HL-60 (cell line): ENCODE data around the gene LRRTM4.

ENCODE experiments used
- DNase-seq, 2 experiments: peaks; one replicate each; pipeline ENCODE4 v3.0.0-alpha.2; 2010 to 2020; ENCODE audit warnings: low read depth in 1 of 2, low spot score in 1 of 2
- H3K27ac ChIP-seq: fragments of 250-450 bp; sonication (Bioruptor Pico); replicated peaks from 2 replicates; pipeline ENCODE4 v1.5.1; 2020; ENCODE audit warnings: mild to moderate bottlenecking, moderate library complexity
- H3K27me3 ChIP-seq: fragments of 250-450 bp; sonication (Bioruptor Pico); 2 replicates; pipeline ENCODE4 v1.5.1; 2021; ENCODE audit warnings: mild to moderate bottlenecking, moderate library complexity; ENCODE audit not compliant: insufficient read depth, poor library complexity, severe bottlenecking
- H3K4me3 ChIP-seq: replicated peaks from 2 replicates; pipeline ENCODE4 v1.5.1; 2011; ENCODE audit warnings: mild to moderate bottlenecking, control low read depth, low read length; ENCODE audit not compliant: insufficient read depth
- GABPA ChIP-seq: IDR thresholded peaks from 2 replicates; pipeline ENCODE4 v1.6.1; 2012; ENCODE audit warnings: low read depth
- POLR2AphosphoS5 ChIP-seq: IDR thresholded peaks from 2 replicates; pipeline ENCODE4 v1.6.1; 2012; ENCODE audit warnings: low read depth
- REST ChIP-seq: IDR thresholded peaks from 2 replicates; pipeline ENCODE4 v1.6.1; 2012; ENCODE audit warnings: low read depth; ENCODE audit not compliant: insufficient replicate concordance
- SPI1 ChIP-seq: IDR thresholded peaks from 2 replicates; pipeline ENCODE4 v1.6.1; 2012; ENCODE audit warnings: low read depth, mild to moderate bottlenecking, borderline replicate concordance
- TF ChIP-seq, protein P1 (sequence below): IDR thresholded peaks from one replicate; pipeline ENCODE4 v1.5.1; 2011; ENCODE audit warnings: low read length, control low read depth, inconsistent platforms; ENCODE audit not compliant: insufficient read depth

LRRTM4 gene

GRCh38 chr2:77191665-77192064 lies 330.5 kb downstream of the LRRTM4 start:
- no peak for DNase-seq
- Histone ChIP-seq H3K27ac (no peak overlapping the region), H3K27me3 (no peaks in the 10 kb centered on the region), H3K4me3 (no peak overlapping the region)
- TF ChIP-seq SPI1 (no peak), GABPA (no peak), POLR2AphosphoS5 (no peak), REST (no peak)
- TF ChIP-seq, protein P1, sequence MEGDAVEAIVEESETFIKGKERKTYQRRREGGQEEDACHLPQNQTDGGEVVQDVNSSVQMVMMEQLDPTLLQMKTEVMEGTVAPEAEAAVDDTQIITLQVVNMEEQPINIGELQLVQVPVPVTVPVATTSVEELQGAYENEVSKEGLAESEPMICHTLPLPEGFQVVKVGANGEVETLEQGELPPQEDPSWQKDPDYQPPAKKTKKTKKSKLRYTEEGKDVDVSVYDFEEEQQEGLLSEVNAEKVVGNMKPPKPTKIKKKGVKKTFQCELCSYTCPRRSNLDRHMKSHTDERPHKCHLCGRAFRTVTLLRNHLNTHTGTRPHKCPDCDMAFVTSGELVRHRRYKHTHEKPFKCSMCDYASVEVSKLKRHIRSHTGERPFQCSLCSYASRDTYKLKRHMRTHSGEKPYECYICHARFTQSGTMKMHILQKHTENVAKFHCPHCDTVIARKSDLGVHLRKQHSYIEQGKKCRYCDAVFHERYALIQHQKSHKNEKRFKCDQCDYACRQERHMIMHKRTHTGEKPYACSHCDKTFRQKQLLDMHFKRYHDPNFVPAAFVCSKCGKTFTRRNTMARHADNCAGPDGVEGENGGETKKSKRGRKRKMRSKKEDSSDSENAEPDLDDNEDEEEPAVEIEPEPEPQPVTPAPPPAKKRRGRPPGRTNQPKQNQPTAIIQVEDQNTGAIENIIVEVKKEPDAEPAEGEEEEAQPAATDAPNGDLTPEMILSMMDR = no peak

- no peaks in the 10 kb centered on the region for H3K27me3 ChIP-seq
- H3K27ac ChIP-seq = no peak overlapping the region
- H3K4me3 ChIP-seq = no peak overlapping the region
- DNase-seq = no peak
- TF ChIP-seq REST (no peak), GABPA (no peak), POLR2AphosphoS5 (no peak), SPI1 (no peak)
- TF ChIP-seq, protein P1 = no peak
Measured at GRCh38 chr2:77190721-77191346, 331.3 kb downstream of the LRRTM4 start.

DNA sequence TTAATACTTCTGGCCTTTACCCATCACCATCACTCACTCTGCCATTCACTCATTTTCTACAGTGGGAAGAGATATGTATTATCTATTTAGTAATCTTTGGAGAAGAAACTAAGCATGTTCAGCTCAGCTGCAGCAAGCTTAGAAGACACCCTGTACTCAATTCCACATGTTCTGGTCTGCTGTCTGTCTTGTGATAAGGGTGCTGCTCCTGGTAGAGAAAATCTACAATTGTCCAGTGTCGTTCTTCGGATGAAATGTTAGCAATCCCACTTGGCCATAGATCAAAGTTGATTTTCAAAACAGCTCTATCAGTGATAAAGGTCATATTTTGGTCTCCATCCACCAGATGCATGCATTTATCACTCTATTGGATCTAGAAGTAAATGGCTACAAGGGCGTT lies 337.1 kb downstream of the LRRTM4 start:
- no peak for DNase-seq

More for the DNA sequence above, 337.1 kb downstream of the LRRTM4 start:
- H3K27me3 ChIP-seq = no peaks in the 10 kb centered on the region
- H3K4me3 ChIP-seq = no peak overlapping the region
- TF ChIP-seq REST (no peak), SPI1 (no peak), GABPA (no peak), POLR2AphosphoS5 (no peak)
- TF ChIP-seq, protein P1 = no peak
- no peak overlapping the region for H3K27ac ChIP-seq
